HepG2 (cell line): ENCODE data around the gene SYNPO. TPM values are rescaled to one million over a fixed set of nuclear protein-coding genes. Genes with fewer than 3 reads are reported as not detected.

ENCODE experiments used
- CAMTA2 ChIP-seq: sonication (generic); formaldehyde crosslinking; IDR thresholded peaks from 2 replicates; pipeline ENCODE4 v1.4.0; 2020; ENCODE audit warnings: mild to moderate bottlenecking, missing genetic modification reagents, borderline replicate concordance
- GTF3A ChIP-seq: sonication (generic); formaldehyde crosslinking; conservative IDR thresholded peaks from 2 replicates; pipeline ENCODE4 v1.4.0; 2020; ENCODE audit warnings: mild to moderate bottlenecking, missing genetic modification reagents
- KLF9 ChIP-seq: IDR thresholded peaks from 2 replicates; pipeline ENCODE4 v1.6.1; 2016; ENCODE audit warnings: low read depth
- SIN3A ChIP-seq: IDR thresholded peaks from 2 replicates; pipeline ENCODE4 v1.6.1; 2011; ENCODE audit warnings: low read depth, mild to moderate bottlenecking, control low read depth, low read length, borderline replicate concordance
- TBX2 ChIP-seq: sonication (generic); formaldehyde crosslinking; IDR thresholded peaks from 2 replicates; pipeline ENCODE4 v1.5.0; 2020; ENCODE audit warnings: missing genetic modification reagents, mild to moderate bottlenecking, borderline replicate concordance
- ZBTB20 ChIP-seq: sonication (generic); formaldehyde crosslinking; IDR thresholded peaks from 2 replicates; pipeline ENCODE4 v1.8.1; 2023; ENCODE audit warnings: missing genetic modification reagents, low read depth, mild to moderate bottlenecking, borderline replicate concordance
- ZFAT ChIP-seq: sonication (generic); formaldehyde crosslinking; conservative IDR thresholded peaks from 2 replicates; pipeline ENCODE4 v1.8.1; 2023; ENCODE audit warnings: missing genetic modification reagents, inconsistent platforms
- ZNF160 ChIP-seq: sonication (generic); formaldehyde crosslinking; IDR thresholded peaks from 2 replicates; pipeline ENCODE4 v1.8.0; 2022; ENCODE audit warnings: mild to moderate bottlenecking, inconsistent platforms, missing genetic modification reagents
- ZNF205 ChIP-seq: IDR thresholded peaks from 2 replicates; pipeline ENCODE4 v1.6.1; 2018; ENCODE audit warnings: missing biosample characterization, missing genetic modification reagents
- ZNF441 ChIP-seq: sonication (generic); formaldehyde crosslinking; IDR thresholded peaks from 2 replicates; pipeline ENCODE4 v1.7.0; 2021; ENCODE audit warnings: missing genetic modification reagents, borderline replicate concordance
- ZNF746 ChIP-seq: sonication (generic); formaldehyde crosslinking; IDR thresholded peaks from 2 replicates; pipeline ENCODE4 v1.8.0; 2022; ENCODE audit warnings: mild to moderate bottlenecking, missing genetic modification reagents
- polyA plus RNA-seq, 8 experiments: library from polyadenylated mRNA; depleted of rRNA in 3 of 8; stranded (reverse) in 7 of 8; unstranded in 1 of 8; fragments of >200 nt; fragmentation: Illumina TruSeq in 4 of 8; extraction: Trizol in 4 of 8; gene quantifications; 2 replicates each; pipeline versions ENCODE4 v1.2.1 to v1.2.3, GENCODE V29; 2011 to 2016; ENCODE audit warnings: low read depth in 4 of 8, missing spikeins in 1 of 8, mixed read lengths in 1 of 8; ENCODE audit not compliant: insufficient read depth in 1 of 8
- total RNA-seq, 5 experiments: library from RNA; depleted of rRNA; stranded (reverse); fragments of >200 nt; fragmentation: Illumina TruSeq; extraction: Trizol; gene quantifications; 2 replicates each; pipeline ENCODE4 v1.2.3, GENCODE V29; 2016; ENCODE audit warnings: low read depth in 1 of 5
- TF ChIP-seq, protein P1 (sequence below), 2 experiments: fragments of 450-650 bp in 1 of 2; sonication (generic) in 1 of 2; formaldehyde crosslinking in 1 of 2; IDR thresholded peaks; 2 replicates each; pipeline versions ENCODE4 v1.6.1 to v1.8.0; 2016 to 2022; ENCODE audit warnings: antibody characterized with exemption in 1 of 2, mild to moderate bottlenecking in 1 of 2, missing genetic modification reagents in 1 of 2
- TF ChIP-seq, protein P2 (sequence below): sonication (generic); IDR thresholded peaks from 2 replicates; pipeline ENCODE4 v1.6.1; 2016; ENCODE audit warnings: low read depth, borderline replicate concordance
- TF ChIP-seq, protein P3 (sequence below): sonication (generic); formaldehyde crosslinking; IDR thresholded peaks from 2 replicates; pipeline ENCODE4 v1.8.1; 2023; ENCODE audit warnings: mild to moderate bottlenecking, inconsistent platforms, moderate library complexity, missing genetic modification reagents, borderline replicate concordance
- TF ChIP-seq, protein P4 (sequence below): sonication (generic); formaldehyde crosslinking; IDR thresholded peaks from 2 replicates; pipeline ENCODE4 v1.5.0; 2020; ENCODE audit warnings: mild to moderate bottlenecking, missing genetic modification reagents

The SYNPO gene
- total and polyA plus RNA-seq, 2 of the 13 experiments (the other 11 are each of a cell fraction or from before 2014, with no cell fraction given): 0.09 to 0.30 TPM

DNA sequence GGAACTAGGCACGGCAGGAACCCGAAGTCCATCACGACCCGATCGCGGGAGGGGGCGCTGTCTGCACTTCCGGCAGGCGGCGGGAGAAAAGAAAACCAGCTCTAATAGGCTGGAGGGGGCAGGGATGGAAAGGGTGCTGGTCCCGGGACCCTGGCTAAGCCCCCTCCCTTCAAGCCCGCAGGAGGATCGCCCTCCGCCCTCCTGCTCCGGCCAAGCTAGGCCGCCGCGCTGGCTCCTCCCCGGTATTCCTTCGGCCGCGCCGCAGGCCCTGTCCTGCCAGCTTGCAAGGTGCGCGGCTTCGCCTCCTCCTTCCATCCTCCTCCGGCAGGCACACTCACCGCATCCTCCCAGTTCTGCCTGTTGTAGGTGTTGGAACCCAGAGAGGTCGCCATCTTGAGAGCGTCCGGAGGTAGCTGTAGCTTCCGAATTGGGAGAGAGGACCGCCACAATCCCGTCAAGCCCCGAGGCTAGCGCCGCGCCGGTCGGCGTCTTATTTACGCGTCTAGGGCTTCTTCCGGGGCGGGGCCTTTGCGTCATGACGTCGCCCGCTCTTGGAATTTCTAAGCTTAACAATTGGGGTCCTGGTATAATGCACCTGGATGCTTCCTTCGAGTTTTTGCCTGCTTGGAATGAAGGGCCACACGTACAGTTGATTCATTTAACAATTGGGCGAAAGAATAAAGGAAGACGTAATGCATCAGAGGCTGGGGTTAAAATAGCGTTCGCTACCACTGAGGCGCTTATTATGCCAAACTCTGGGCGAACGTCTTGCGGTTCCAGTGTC lies 60.3 kb downstream of the SYNPO start, which contains the start of gene RBM22 (continued):
- TF ChIP-seq, protein P1, sequence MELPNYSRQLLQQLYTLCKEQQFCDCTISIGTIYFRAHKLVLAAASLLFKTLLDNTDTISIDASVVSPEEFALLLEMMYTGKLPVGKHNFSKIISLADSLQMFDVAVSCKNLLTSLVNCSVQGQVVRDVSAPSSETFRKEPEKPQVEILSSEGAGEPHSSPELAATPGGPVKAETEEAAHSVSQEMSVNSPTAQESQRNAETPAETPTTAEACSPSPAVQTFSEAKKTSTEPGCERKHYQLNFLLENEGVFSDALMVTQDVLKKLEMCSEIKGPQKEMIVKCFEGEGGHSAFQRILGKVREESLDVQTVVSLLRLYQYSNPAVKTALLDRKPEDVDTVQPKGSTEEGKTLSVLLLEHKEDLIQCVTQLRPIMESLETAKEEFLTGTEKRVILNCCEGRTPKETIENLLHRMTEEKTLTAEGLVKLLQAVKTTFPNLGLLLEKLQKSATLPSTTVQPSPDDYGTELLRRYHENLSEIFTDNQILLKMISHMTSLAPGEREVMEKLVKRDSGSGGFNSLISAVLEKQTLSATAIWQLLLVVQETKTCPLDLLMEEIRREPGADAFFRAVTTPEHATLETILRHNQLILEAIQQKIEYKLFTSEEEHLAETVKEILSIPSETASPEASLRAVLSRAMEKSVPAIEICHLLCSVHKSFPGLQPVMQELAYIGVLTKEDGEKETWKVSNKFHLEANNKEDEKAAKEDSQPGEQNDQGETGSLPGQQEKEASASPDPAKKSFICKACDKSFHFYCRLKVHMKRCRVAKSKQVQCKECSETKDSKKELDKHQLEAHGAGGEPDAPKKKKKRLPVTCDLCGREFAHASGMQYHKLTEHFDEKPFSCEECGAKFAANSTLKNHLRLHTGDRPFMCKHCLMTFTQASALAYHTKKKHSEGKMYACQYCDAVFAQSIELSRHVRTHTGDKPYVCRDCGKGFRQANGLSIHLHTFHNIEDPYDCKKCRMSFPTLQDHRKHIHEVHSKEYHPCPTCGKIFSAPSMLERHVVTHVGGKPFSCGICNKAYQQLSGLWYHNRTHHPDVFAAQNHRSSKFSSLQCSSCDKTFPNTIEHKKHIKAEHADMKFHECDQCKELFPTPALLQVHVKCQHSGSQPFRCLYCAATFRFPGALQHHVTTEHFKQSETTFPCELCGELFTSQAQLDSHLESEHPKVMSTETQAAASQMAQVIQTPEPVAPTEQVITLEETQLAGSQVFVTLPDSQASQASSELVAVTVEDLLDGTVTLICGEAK (IDR thresholded peaks at IDR 0.05): no peak
- TF ChIP-seq, protein P1 (CRISPR knock-in tag; IDR thresholded peaks at IDR 0.05): peak; percentile 80
- TF ChIP-seq GTF3A (no peak), ZNF441 (CRISPR knock-in tag) (no peak), SIN3A (no peak; the same call in 1 of the 2 replicates), ZNF205 (CRISPR knock-in tag) (peak; percentile 72; the same call in 1 of the 2 replicates), ZBTB20 (CRISPR knock-in tag) (no peak), ZFAT (CRISPR knock-in tag) (no peak), ZNF160 (CRISPR knock-in tag) (peak; percentile 93), KLF9 (no peak), CAMTA2 (peak; percentile 93; the same call in 1 of the 2 replicates), ZNF746 (CRISPR knock-in tag) (no peak; the same call in 1 of the 2 replicates), TBX2 (CRISPR knock-in tag) (peak; percentile 80)
- TF ChIP-seq, protein P2, sequence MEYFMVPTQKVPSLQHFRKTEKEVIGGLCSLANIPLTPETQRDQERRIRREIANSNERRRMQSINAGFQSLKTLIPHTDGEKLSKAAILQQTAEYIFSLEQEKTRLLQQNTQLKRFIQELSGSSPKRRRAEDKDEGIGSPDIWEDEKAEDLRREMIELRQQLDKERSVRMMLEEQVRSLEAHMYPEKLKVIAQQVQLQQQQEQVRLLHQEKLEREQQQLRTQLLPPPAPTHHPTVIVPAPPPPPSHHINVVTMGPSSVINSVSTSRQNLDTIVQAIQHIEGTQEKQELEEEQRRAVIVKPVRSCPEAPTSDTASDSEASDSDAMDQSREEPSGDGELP: no peak
- TF ChIP-seq, protein P3, sequence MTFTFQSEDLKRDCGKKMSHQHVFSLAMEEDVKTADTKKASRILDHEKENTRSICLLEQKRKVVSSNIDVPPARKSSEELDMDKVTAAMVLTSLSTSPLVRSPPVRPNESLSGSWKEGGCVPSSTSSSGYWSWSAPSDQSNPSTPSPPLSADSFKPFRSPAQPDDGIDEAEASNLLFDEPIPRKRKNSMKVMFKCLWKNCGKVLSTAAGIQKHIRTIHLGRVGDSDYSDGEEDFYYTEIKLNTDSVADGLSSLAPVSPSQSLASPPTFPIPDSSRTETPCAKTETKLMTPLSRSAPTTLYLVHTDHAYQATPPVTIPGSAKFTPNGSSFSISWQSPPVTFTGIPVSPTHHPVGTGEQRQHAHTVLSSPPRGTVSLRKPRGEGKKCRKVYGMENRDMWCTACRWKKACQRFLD (CRISPR knock-in tag): 0 out of 2 replicates have a peak, but pooled peaks have one; percentile 85
- TF ChIP-seq, protein P4, sequence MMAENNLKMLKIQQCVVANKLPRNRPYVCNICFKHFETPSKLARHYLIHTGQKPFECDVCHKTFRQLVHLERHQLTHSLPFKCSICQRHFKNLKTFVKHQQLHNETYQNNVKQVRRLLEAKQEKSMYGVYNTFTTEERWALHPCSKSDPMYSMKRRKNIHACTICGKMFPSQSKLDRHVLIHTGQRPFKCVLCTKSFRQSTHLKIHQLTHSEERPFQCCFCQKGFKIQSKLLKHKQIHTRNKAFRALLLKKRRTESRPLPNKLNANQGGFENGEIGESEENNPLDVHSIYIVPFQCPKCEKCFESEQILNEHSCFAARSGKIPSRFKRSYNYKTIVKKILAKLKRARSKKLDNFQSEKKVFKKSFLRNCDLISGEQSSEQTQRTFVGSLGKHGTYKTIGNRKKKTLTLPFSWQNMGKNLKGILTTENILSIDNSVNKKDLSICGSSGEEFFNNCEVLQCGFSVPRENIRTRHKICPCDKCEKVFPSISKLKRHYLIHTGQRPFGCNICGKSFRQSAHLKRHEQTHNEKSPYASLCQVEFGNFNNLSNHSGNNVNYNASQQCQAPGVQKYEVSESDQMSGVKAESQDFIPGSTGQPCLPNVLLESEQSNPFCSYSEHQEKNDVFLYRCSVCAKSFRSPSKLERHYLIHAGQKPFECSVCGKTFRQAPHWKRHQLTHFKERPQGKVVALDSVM (CRISPR knock-in tag): no peak
